Type B pancreatic cell (in vitro differentiated cells): Measurements from ENCODE around the gene TMPRSS3. TPM values are rescaled to one million over a fixed set of nuclear protein-coding genes. Genes with fewer than 3 reads are reported as not detected.
A peak's percentile ranks its signal among the peaks of the same experiment; 100 is the strongest.

Source experiments
- DNase-seq: peaks from one replicate; pipeline ENCODE4 v3.0.0; 2021; ENCODE audit warnings: mixed read lengths; ENCODE audit not compliant: unreplicated experiment; ENCODE audit errors: extremely low spot score
- H3K27ac Mint-ChIP-seq: 2 replicates; pipeline ENCODE4 v1.8.0; 2021; ENCODE audit warnings: mild to moderate bottlenecking, mixed read lengths
- H3K27me3 Mint-ChIP-seq: 2 replicates; pipeline ENCODE4 v1.8.0; 2021; ENCODE audit warnings: mixed read lengths
- H3K36me3 Mint-ChIP-seq: 2 replicates; pipeline ENCODE4 v1.8.0; 2021; ENCODE audit warnings: mixed read lengths
- H3K4me1 Mint-ChIP-seq: one replicate; pipeline ENCODE4 v1.8.0; 2021; ENCODE audit warnings: mixed read lengths; ENCODE audit not compliant: unreplicated experiment
- H3K4me3 Mint-ChIP-seq: 2 replicates; pipeline ENCODE4 v1.8.0; 2021; ENCODE audit warnings: mild to moderate bottlenecking, mixed read lengths
- H3K9me3 Mint-ChIP-seq: 2 replicates; pipeline ENCODE4 v1.8.0; 2021; ENCODE audit warnings: mixed read lengths
- CTCF ChIP-seq: fragments of 200-600 bp; sonication (generic); conservative IDR thresholded peaks from 2 replicates; pipeline ENCODE4 v1.5.0; 2021; ENCODE audit warnings: antibody characterized with exemption, mild to moderate bottlenecking
- total RNA-seq: library from RNA; stranded (reverse); gene quantifications from 2 replicates; pipeline ENCODE4 v1.2.1, GENCODE V29; 2021; ENCODE audit warnings: low replicate concordance

The TMPRSS3 gene
- total RNA-seq, 1 donor from 2014 or later: 1.3 TPM

DNA sequence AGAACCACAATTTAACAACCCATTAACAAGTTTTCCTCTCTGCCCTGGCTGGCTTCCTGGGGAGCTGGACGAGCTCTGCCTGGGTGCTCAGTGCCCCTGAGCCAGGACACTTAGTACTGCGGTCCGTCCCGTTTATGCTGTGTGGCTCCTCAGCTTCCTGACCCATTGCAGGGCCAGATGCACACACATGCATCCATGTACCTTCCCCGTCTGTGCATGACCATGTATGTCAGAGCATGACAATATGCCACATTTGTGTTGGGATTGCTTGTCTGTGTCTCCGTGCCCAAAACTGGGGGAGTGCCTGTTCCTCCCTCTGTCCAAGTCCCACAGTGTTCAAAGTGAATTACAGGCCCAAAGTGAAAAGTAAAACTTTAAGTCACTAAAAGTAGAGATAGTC, 71.0 kb downstream of the TMPRSS3 start:
- DNase-seq: peak; percentile 18
- Mint-ChIP-seq H3K9me3 (peaks cover 5% of the 10 kb centered on the region), H3K27me3 (peaks cover 16% of the 10 kb centered on the region), H3K4me1 (no peaks in the 10 kb centered on the region), H3K4me3 (no peak overlapping the region), H3K36me3 (no peaks in the 10 kb centered on the region), H3K27ac (no peak overlapping the region)
- TF ChIP-seq CTCF: no peak

Other genes with a start within 250 kb of the TMPRSS3 start
- 6.2 and 8.4 TPM in 2 replicates for gene ABCG1, start 176.9 kb downstream of the TMPRSS3 start, total RNA-seq
- gene TFF3, start 80.6 kb downstream of the TMPRSS3 start, total RNA-seq: 31.5 and 183 TPM in 2 replicates
- gene TFF2, start 45.1 kb downstream of the TMPRSS3 start, total RNA-seq: 5.2 and 11.3 TPM in 2 replicates
- gene TFF1, start 29.5 kb downstream of the TMPRSS3 start, total RNA-seq: 42.6 and 136 TPM in 2 replicates
- not detected in 2 replicates for gene UBASH3A, start 7.8 kb upstream of the TMPRSS3 start, total RNA-seq
- gene RSPH1, start 100.2 kb upstream of the TMPRSS3 start, total RNA-seq: 2.1 and 5.2 TPM in 2 replicates
- gene SLC37A1, start 117.8 kb upstream of the TMPRSS3 start, total RNA-seq: 24.8 and 44.2 TPM in 2 replicates